ENCODE measurements around the gene UBP1.

Gene UBP1, protein sequence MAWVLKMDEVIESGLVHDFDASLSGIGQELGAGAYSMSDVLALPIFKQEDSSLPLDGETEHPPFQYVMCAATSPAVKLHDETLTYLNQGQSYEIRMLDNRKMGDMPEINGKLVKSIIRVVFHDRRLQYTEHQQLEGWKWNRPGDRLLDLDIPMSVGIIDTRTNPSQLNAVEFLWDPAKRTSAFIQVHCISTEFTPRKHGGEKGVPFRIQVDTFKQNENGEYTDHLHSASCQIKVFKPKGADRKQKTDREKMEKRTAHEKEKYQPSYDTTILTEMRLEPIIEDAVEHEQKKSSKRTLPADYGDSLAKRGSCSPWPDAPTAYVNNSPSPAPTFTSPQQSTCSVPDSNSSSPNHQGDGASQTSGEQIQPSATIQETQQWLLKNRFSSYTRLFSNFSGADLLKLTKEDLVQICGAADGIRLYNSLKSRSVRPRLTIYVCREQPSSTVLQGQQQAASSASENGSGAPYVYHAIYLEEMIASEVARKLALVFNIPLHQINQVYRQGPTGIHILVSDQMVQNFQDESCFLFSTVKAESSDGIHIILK

DNA sequence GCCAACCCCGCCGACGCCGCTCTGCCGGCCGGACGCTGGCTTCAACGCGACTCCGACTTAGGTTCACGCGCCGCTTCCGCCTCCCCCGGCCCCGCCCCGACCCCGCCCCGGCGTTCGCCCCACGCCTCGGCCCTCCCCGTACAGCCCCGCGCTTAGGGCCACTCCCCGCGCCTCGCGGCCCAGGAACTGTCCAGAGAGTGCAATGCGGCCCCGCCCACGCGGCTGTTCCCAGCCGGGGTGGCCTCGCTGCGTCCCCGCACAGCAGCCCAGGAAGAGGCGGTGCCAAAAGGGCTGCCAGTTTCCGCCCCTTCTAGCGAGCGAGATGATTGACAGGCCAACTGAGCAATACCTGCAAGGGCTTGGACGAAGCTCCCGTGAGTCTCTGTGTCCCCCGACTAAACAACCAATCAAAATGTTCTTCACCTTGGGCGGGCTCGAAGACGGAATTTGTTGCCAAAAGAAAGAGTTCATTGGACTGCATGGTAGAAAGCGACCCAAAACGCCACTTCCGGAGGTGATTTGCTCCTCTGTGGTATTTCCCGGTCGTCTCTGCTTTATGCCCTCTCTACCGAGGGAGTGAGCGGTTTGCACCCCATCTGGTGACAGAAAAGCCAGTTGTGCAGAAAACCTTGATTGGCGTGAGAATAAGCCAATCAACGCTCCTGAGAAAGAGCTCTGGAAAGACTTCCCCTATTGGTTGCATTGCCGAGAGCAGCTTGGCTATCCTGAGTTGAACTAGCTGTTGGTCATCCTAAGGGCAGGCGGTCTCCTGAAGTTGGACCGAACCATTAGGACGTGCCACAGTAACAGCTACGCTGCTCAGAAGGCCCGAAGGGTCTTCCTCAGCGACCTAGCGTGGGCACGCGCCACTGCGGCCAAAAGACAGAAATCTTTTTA, at the start of gene UBP1:
Gene UBP1, minus strand, starts transcription at position 78 of the 897 bp plus-strand sequence. CDS start 557 bp downstream, outside the sequence.
- no peaks in the 10 kb centered on the region for H3K27me3 ChIP-seq (replicated peaks; ENCODE audit: control insufficient read depth, insufficient read depth, low read length)
- DNase-seq (ENCODE audit: extremely low read depth, insufficient read length): peak; percentile 100
- TF ChIP-seq, protein P1, sequence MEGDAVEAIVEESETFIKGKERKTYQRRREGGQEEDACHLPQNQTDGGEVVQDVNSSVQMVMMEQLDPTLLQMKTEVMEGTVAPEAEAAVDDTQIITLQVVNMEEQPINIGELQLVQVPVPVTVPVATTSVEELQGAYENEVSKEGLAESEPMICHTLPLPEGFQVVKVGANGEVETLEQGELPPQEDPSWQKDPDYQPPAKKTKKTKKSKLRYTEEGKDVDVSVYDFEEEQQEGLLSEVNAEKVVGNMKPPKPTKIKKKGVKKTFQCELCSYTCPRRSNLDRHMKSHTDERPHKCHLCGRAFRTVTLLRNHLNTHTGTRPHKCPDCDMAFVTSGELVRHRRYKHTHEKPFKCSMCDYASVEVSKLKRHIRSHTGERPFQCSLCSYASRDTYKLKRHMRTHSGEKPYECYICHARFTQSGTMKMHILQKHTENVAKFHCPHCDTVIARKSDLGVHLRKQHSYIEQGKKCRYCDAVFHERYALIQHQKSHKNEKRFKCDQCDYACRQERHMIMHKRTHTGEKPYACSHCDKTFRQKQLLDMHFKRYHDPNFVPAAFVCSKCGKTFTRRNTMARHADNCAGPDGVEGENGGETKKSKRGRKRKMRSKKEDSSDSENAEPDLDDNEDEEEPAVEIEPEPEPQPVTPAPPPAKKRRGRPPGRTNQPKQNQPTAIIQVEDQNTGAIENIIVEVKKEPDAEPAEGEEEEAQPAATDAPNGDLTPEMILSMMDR (IDR thresholded peaks at IDR 0.05; ENCODE audit: insufficient read depth, low read length, poor library complexity, severe bottlenecking): no peak
- H3K4me3 ChIP-seq (replicated peaks; ENCODE audit: low read depth, low read length): peak within 1 kb of the TSS; percentile 96
- H3K36me3 ChIP-seq (ENCODE audit: control insufficient read depth, insufficient read depth, low read length): no peaks in the 10 kb centered on the region

DNA sequence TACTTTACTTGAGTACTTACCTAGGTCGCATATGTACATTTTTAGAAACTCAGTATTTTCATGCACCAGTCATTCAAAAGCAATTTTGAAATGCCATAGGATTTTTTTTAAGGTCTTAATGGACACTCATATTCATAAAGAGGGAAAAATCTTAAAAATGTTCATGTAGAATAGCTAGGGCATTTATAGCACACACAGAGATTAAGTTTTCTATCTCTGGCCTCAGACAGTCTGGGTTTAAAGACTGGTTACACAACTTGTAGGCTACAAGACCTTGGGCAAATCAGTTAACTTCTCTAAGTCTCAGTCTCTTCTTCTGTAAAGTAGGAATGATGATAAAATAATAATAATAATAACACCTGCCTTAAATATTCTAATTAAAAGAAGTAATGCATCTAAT, 48.5 kb upstream of the UBP1 start:
- Histone ChIP-seq H3K27me3 (replicated peaks; ENCODE audit: control insufficient read depth, insufficient read depth, low read length) (no peaks in the 10 kb centered on the region), H3K36me3 (ENCODE audit: control insufficient read depth, insufficient read depth, low read length) (no peaks in the 10 kb centered on the region), H3K4me3 (replicated peaks; ENCODE audit: low read depth, low read length) (no peak overlapping the region)
- DNase-seq (ENCODE audit: extremely low read depth, insufficient read length): no peak
- TF ChIP-seq, protein P1 (IDR thresholded peaks at IDR 0.05; ENCODE audit: insufficient read depth, low read length, poor library complexity, severe bottlenecking): no peak

DNA sequence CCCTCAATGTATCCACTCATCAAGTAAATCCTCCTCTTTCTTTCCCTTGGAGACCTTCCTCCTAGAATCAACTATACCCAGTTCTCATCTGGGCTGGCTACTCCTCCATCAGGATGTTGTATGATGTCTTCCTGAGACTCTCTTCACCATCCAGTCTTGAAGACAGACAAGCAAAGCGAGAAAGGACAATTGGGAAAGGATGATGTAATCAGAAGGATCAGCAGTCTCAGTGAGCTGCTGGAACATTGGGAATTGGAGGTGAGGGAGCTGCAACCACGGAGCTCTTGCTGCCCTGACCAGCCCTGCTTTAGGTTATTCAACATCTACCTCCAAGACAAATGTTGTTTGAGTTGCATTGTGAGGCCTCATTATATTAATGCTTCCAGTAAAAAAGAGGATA, 48.0 kb upstream of the UBP1 start:
- TF ChIP-seq, protein P1 (IDR thresholded peaks at IDR 0.05; ENCODE audit: insufficient read depth, low read length, poor library complexity, severe bottlenecking): no peak
- Histone ChIP-seq H3K4me3 (replicated peaks; ENCODE audit: low read depth, low read length) (no peak overlapping the region), H3K27me3 (replicated peaks; ENCODE audit: control insufficient read depth, insufficient read depth, low read length) (no peaks in the 10 kb centered on the region), H3K36me3 (ENCODE audit: control insufficient read depth, insufficient read depth, low read length) (no peaks in the 10 kb centered on the region)
- DNase-seq (ENCODE audit: extremely low read depth, insufficient read length): no peak

DNA sequence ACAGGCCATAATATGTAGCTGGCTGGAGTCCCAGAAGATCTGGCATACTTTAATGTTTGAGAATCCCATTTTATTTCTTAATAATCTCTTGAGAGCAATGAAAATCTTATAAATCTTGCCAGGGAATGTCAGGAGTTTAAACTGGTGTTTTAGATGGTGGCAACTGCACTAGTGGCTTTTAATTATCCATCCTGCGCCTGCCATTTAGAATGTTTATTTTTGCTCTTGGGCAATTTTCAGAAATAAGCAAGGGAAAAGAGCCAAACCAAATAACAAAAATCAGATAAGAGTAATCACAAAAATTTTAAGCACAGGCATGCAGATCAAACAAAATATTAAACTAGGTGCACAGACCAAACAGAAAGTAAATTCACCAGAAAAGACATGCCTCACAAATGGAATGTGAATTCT, 41.9 kb upstream of the UBP1 start:
- no peak for DNase-seq (ENCODE audit: extremely low read depth, insufficient read length)
- TF ChIP-seq, protein P1 (IDR thresholded peaks at IDR 0.05; ENCODE audit: insufficient read depth, low read length, poor library complexity, severe bottlenecking): no peak
- no peaks in the 10 kb centered on the region for H3K36me3 ChIP-seq (ENCODE audit: control insufficient read depth, insufficient read depth, low read length)

DNA sequence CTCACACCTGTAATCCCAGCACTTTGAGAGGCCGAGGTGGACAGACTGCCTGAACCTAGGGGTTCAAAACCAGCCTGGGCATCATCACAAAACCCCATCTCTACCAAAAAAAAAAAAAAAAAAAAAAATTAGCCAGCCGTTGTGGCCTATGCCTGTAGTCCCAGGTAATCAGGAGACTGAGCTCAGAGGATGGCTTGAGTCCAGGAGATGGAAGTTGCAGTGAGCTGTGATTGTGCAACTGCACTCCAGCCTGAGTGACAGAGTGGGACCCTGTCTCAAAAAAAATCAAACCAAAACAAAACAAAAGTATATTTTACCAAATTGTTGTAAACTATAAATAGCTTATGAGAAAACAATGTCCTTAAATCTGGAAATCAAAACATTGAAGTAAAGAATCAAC, 34.7 kb upstream of the UBP1 start:
- H3K36me3 ChIP-seq (ENCODE audit: control insufficient read depth, insufficient read depth, low read length): no peaks in the 10 kb centered on the region
- DNase-seq (ENCODE audit: extremely low read depth, insufficient read length): no peak
- TF ChIP-seq, protein P1 (IDR thresholded peaks at IDR 0.05; ENCODE audit: insufficient read depth, low read length, poor library complexity, severe bottlenecking): no peak
- H3K27me3 ChIP-seq (replicated peaks; ENCODE audit: control insufficient read depth, insufficient read depth, low read length): no peaks in the 10 kb centered on the region
- no peak overlapping the region for H3K4me3 ChIP-seq (replicated peaks; ENCODE audit: low read depth, low read length)

More for the DNA sequence above, 41.9 kb upstream of the UBP1 start:
- no peak overlapping the region for H3K4me3 ChIP-seq (replicated peaks; ENCODE audit: low read depth, low read length)
- no peaks in the 10 kb centered on the region for H3K27me3 ChIP-seq (replicated peaks; ENCODE audit: control insufficient read depth, insufficient read depth, low read length)
